NCI-H2227 treated with DMSO at 0.1 percent for 48 hours (cell line): Measurements from ENCODE around the gene PHOX2B.
"Not testable (repeated sequence)": the region's sequence is repeated elsewhere in the genome, so short reads cannot be mapped to it uniquely, and the experiment has no call there.

Experiments
- DNase-seq: peaks from one replicate; lab custom pipeline; 2025; lab: John Stamatoyannopoulos, UW

Gene PHOX2B

GRCh38 chr4:41748074-41748570 is 403 bp downstream of the PHOX2B start:
- no peak for DNase-seq

- no peak for DNase-seq
Measured at GRCh38 chr4:41747230-41748055, 1.1 kb downstream of the PHOX2B start.

GRCh38 chr4:41746440-41747229 is 1.9 kb downstream of the PHOX2B start:
- DNase-seq: no peak

GRCh38 chr4:41746025-41746439 is 2.5 kb downstream of the PHOX2B start:
- DNase-seq: no peak

GRCh38 chr4:41745292-41746024 is 3.1 kb downstream of the PHOX2B start:
- no peak for DNase-seq

- DNase-seq: no peak
Measured at GRCh38 chr4:41744572-41745291, 3.8 kb downstream of the PHOX2B start.

GRCh38 chr4:41741354-41741753 is 7.2 kb downstream of the PHOX2B start:
- no peak for DNase-seq

GRCh38 chr4:41737491-41737890 is 11.0 kb downstream of the PHOX2B start:
- not testable (repeated sequence) for DNase-seq

GRCh38 chr4:41734371-41734770 is 14.2 kb downstream of the PHOX2B start:
- no peak for DNase-seq

- DNase-seq: no peak
Measured at GRCh38 chr4:41731569-41732126, 16.9 kb downstream of the PHOX2B start.

GRCh38 chr4:41728573-41728913 is 20.0 kb downstream of the PHOX2B start:
- no peak for DNase-seq

GRCh38 chr4:41727861-41728572 is 20.5 kb downstream of the PHOX2B start:
- DNase-seq: no peak

GRCh38 chr4:41725254-41725653 is 23.3 kb downstream of the PHOX2B start:
- no peak for DNase-seq

GRCh38 chr4:41723286-41723685 is 25.2 kb downstream of the PHOX2B start:
- no peak for DNase-seq

- DNase-seq: no peak
Measured at GRCh38 chr4:41722181-41722580, 26.3 kb downstream of the PHOX2B start.

- no peak for DNase-seq
Measured at GRCh38 chr4:41719417-41719816, 29.1 kb downstream of the PHOX2B start.

GRCh38 chr4:41718907-41719306 is 29.6 kb downstream of the PHOX2B start:
- no peak for DNase-seq

GRCh38 chr4:41715155-41715554 is 33.4 kb downstream of the PHOX2B start:
- no peak for DNase-seq

GRCh38 chr4:41714364-41715000 is 34.0 kb downstream of the PHOX2B start:
- DNase-seq: no peak

GRCh38 chr4:41713768-41714167 is 34.8 kb downstream of the PHOX2B start:
- DNase-seq: no peak
